Measurements from ENCODE around the gene RPS21.

DNA sequence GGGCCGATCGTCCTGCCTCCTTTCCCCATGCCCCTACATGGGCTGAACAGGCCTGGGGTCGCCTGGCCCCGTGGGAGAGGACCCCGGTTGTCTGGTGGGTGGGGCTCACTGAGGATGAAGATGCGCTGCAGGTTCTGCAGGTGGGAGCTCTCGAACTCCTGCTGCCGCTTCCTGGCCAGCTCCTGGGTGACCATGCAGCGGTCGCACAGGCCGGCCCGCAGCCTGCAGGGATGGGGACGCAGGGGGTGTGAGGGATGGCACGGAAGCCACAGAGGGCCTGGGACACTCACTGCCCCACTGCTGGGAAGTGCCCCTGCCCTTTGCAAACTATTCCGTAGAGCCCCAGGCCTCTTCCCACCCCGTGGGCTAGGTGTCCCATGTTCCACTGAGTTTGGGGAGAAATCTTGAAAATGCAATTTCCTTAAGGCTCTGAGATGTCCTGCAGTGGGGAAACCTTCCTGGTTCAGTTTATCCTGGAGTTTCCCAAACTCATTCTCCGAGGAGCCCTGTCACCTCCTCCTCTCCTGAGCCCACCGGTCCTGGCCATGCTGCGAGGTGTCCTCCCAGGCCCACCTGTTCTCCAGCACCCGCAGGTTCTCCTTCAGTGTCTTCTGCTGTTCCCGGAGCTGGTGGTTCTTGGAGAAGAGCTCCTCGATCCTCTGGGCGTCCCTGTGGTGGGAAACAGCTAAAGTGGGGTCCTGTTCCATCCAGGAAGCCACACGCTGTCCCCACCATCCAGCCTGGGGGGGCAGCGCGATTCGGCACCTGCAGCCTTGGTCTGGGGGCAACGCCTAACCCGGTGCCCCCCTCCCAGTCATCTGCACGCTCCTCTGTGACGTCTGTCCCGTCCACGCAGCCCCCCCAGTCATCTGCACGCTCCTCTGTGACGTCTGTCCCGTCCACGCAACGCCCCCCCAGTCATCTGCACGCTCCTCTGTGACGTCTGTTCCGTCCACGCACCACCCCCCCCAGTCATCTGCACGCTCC, 30.0 kb downstream of the RPS21 start:
- TF ChIP-seq MAX (IDR thresholded peaks at IDR 0.05; ENCODE audit: low read depth, low read length): no peak
- TF ChIP-seq E2F4 (IDR thresholded peaks at IDR 0.05; ENCODE audit: low read depth, low read length): no peak
- TF ChIP-seq POLR2A (IDR thresholded peaks at IDR 0.05; ENCODE audit: low read depth, low read length): no peak
- TF ChIP-seq EZH2 (IDR thresholded peaks at IDR 0.05; ENCODE audit: borderline replicate concordance, control insufficient read depth, low read depth, low read length): no peak
- TF ChIP-seq GABPA (IDR thresholded peaks at IDR 0.05; ENCODE audit: low read depth): no peak
- TF ChIP-seq BHLHE40 (IDR thresholded peaks at IDR 0.05; ENCODE audit: borderline replicate concordance in 1 of 2, low read depth in 2 of 2, low read length in 1 of 2): no peak
- TF ChIP-seq, protein P1, sequence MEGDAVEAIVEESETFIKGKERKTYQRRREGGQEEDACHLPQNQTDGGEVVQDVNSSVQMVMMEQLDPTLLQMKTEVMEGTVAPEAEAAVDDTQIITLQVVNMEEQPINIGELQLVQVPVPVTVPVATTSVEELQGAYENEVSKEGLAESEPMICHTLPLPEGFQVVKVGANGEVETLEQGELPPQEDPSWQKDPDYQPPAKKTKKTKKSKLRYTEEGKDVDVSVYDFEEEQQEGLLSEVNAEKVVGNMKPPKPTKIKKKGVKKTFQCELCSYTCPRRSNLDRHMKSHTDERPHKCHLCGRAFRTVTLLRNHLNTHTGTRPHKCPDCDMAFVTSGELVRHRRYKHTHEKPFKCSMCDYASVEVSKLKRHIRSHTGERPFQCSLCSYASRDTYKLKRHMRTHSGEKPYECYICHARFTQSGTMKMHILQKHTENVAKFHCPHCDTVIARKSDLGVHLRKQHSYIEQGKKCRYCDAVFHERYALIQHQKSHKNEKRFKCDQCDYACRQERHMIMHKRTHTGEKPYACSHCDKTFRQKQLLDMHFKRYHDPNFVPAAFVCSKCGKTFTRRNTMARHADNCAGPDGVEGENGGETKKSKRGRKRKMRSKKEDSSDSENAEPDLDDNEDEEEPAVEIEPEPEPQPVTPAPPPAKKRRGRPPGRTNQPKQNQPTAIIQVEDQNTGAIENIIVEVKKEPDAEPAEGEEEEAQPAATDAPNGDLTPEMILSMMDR (IDR thresholded peaks at IDR 0.05 in 2 of 3, conservative IDR thresholded peaks at IDR 0.05 in 1 of 3; ENCODE audit: control insufficient read depth in 2 of 3, extremely low read depth in 1 of 3, insufficient read depth in 1 of 3, low read depth in 3 of 3, low read length in 3 of 3): no peak
- TF ChIP-seq POLR2AphosphoS5 (IDR thresholded peaks at IDR 0.05; ENCODE audit: low read length): no peak
- no peak for TF ChIP-seq ETV6 (conservative IDR thresholded peaks at IDR 0.05 in 1 of 2, IDR thresholded peaks at IDR 0.05 in 1 of 2; ENCODE audit: borderline replicate concordance in 1 of 2, low read depth in 1 of 2)
- TF ChIP-seq, protein P2, sequence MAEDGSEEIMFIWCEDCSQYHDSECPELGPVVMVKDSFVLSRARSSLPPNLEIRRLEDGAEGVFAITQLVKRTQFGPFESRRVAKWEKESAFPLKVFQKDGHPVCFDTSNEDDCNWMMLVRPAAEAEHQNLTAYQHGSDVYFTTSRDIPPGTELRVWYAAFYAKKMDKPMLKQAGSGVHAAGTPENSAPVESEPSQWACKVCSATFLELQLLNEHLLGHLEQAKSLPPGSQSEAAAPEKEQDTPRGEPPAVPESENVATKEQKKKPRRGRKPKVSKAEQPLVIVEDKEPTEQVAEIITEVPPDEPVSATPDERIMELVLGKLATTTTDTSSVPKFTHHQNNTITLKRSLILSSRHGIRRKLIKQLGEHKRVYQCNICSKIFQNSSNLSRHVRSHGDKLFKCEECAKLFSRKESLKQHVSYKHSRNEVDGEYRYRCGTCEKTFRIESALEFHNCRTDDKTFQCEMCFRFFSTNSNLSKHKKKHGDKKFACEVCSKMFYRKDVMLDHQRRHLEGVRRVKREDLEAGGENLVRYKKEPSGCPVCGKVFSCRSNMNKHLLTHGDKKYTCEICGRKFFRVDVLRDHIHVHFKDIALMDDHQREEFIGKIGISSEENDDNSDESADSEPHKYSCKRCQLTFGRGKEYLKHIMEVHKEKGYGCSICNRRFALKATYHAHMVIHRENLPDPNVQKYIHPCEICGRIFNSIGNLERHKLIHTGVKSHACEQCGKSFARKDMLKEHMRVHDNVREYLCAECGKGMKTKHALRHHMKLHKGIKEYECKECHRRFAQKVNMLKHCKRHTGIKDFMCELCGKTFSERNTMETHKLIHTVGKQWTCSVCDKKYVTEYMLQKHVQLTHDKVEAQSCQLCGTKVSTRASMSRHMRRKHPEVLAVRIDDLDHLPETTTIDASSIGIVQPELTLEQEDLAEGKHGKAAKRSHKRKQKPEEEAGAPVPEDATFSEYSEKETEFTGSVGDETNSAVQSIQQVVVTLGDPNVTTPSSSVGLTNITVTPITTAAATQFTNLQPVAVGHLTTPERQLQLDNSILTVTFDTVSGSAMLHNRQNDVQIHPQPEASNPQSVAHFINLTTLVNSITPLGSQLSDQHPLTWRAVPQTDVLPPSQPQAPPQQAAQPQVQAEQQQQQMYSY (CRISPR knock-in tag; IDR thresholded peaks at IDR 0.05): no peak
